HL-60 (cell line): ENCODE measurements around the gene IL17RB.

ENCODE experiments used
- DNase-seq, 2 experiments: peaks; one replicate each; pipeline ENCODE4 v3.0.0-alpha.2; 2010 to 2020; ENCODE audit warnings: low read depth in 1 of 2, low spot score in 1 of 2
- H3K27ac ChIP-seq: fragments of 250-450 bp; sonication (Bioruptor Pico); replicated peaks from 2 replicates; pipeline ENCODE4 v1.5.1; 2020; ENCODE audit warnings: mild to moderate bottlenecking, moderate library complexity
- H3K27me3 ChIP-seq: fragments of 250-450 bp; sonication (Bioruptor Pico); 2 replicates; pipeline ENCODE4 v1.5.1; 2021; ENCODE audit warnings: mild to moderate bottlenecking, moderate library complexity; ENCODE audit not compliant: insufficient read depth, poor library complexity, severe bottlenecking
- H3K4me3 ChIP-seq: replicated peaks from 2 replicates; pipeline ENCODE4 v1.5.1; 2011; ENCODE audit warnings: mild to moderate bottlenecking, control low read depth, low read length; ENCODE audit not compliant: insufficient read depth
- GABPA ChIP-seq: IDR thresholded peaks from 2 replicates; pipeline ENCODE4 v1.6.1; 2012; ENCODE audit warnings: low read depth
- POLR2AphosphoS5 ChIP-seq: IDR thresholded peaks from 2 replicates; pipeline ENCODE4 v1.6.1; 2012; ENCODE audit warnings: low read depth
- SPI1 ChIP-seq: IDR thresholded peaks from 2 replicates; pipeline ENCODE4 v1.6.1; 2012; ENCODE audit warnings: low read depth, mild to moderate bottlenecking, borderline replicate concordance
- TF ChIP-seq, protein P1 (sequence below): IDR thresholded peaks from 2 replicates; pipeline ENCODE4 v1.6.1; 2012; ENCODE audit warnings: low read depth; ENCODE audit not compliant: insufficient replicate concordance
- TF ChIP-seq, protein P2 (sequence below): IDR thresholded peaks from one replicate; pipeline ENCODE4 v1.5.1; 2011; ENCODE audit warnings: low read length, control low read depth, inconsistent platforms; ENCODE audit not compliant: insufficient read depth

The IL17RB gene

GRCh38 chr3:53823956-53824657, 22.3 kb upstream of the IL17RB start:
- TF ChIP-seq, protein P1, sequence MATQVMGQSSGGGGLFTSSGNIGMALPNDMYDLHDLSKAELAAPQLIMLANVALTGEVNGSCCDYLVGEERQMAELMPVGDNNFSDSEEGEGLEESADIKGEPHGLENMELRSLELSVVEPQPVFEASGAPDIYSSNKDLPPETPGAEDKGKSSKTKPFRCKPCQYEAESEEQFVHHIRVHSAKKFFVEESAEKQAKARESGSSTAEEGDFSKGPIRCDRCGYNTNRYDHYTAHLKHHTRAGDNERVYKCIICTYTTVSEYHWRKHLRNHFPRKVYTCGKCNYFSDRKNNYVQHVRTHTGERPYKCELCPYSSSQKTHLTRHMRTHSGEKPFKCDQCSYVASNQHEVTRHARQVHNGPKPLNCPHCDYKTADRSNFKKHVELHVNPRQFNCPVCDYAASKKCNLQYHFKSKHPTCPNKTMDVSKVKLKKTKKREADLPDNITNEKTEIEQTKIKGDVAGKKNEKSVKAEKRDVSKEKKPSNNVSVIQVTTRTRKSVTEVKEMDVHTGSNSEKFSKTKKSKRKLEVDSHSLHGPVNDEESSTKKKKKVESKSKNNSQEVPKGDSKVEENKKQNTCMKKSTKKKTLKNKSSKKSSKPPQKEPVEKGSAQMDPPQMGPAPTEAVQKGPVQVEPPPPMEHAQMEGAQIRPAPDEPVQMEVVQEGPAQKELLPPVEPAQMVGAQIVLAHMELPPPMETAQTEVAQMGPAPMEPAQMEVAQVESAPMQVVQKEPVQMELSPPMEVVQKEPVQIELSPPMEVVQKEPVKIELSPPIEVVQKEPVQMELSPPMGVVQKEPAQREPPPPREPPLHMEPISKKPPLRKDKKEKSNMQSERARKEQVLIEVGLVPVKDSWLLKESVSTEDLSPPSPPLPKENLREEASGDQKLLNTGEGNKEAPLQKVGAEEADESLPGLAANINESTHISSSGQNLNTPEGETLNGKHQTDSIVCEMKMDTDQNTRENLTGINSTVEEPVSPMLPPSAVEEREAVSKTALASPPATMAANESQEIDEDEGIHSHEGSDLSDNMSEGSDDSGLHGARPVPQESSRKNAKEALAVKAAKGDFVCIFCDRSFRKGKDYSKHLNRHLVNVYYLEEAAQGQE: no peak
- TF ChIP-seq POLR2AphosphoS5 (no peak), SPI1 (no peak), GABPA (no peak)
- TF ChIP-seq, protein P2, sequence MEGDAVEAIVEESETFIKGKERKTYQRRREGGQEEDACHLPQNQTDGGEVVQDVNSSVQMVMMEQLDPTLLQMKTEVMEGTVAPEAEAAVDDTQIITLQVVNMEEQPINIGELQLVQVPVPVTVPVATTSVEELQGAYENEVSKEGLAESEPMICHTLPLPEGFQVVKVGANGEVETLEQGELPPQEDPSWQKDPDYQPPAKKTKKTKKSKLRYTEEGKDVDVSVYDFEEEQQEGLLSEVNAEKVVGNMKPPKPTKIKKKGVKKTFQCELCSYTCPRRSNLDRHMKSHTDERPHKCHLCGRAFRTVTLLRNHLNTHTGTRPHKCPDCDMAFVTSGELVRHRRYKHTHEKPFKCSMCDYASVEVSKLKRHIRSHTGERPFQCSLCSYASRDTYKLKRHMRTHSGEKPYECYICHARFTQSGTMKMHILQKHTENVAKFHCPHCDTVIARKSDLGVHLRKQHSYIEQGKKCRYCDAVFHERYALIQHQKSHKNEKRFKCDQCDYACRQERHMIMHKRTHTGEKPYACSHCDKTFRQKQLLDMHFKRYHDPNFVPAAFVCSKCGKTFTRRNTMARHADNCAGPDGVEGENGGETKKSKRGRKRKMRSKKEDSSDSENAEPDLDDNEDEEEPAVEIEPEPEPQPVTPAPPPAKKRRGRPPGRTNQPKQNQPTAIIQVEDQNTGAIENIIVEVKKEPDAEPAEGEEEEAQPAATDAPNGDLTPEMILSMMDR: no peak
- no peak for DNase-seq
- H3K27me3 ChIP-seq: peaks cover 3% of the 10 kb centered on the region
- H3K4me3 ChIP-seq: no peak overlapping the region
- no peak overlapping the region for H3K27ac ChIP-seq

DNA sequence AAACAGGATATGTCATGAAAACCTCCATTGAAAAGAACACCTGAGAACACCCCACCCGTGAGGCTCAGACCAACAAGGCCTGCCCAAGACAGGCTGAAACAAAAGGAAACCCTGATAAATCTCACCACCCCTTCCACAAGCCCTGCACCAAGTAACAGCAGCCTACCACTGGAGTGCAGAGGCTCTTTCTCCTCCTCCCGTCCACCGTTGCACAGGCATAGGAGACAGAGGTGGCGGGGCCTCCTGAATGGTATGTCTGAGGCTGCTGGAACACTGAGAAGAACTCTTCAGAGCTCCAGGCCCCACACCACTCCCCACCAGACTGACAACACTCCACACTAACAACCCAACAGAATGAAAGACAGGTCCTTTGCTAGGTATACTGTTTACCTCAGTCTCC, 21.6 kb upstream of the IL17RB start:
- Histone ChIP-seq H3K27me3 (peaks cover 3% of the 10 kb centered on the region), H3K4me3 (no peak overlapping the region), H3K27ac (no peak overlapping the region)
- TF ChIP-seq POLR2AphosphoS5 (no peak), SPI1 (no peak)
- TF ChIP-seq, protein P2: no peak
- TF ChIP-seq, protein P1: no peak
- DNase-seq: no peak

GRCh38 chr3:53826048-53826447, 20.3 kb upstream of the IL17RB start:
- Histone ChIP-seq H3K27ac (no peak overlapping the region), H3K4me3 (no peak overlapping the region), H3K27me3 (peaks cover 3% of the 10 kb centered on the region)
- DNase-seq: no peak
- TF ChIP-seq POLR2AphosphoS5 (no peak), GABPA (no peak), SPI1 (no peak)
- TF ChIP-seq, protein P2: no peak
- TF ChIP-seq, protein P1: no peak
